Measurements from ENCODE around the gene ETV4. TPM values are rescaled to one million over a fixed set of nuclear protein-coding genes. Genes with fewer than 3 reads are reported as not detected.

Gene ETV4
- total and polyA plus RNA-seq, 2 of the 13 experiments (the other 11 are each of a cell fraction or from before 2014, with no cell fraction given) = 128 to 330 TPM

DNA sequence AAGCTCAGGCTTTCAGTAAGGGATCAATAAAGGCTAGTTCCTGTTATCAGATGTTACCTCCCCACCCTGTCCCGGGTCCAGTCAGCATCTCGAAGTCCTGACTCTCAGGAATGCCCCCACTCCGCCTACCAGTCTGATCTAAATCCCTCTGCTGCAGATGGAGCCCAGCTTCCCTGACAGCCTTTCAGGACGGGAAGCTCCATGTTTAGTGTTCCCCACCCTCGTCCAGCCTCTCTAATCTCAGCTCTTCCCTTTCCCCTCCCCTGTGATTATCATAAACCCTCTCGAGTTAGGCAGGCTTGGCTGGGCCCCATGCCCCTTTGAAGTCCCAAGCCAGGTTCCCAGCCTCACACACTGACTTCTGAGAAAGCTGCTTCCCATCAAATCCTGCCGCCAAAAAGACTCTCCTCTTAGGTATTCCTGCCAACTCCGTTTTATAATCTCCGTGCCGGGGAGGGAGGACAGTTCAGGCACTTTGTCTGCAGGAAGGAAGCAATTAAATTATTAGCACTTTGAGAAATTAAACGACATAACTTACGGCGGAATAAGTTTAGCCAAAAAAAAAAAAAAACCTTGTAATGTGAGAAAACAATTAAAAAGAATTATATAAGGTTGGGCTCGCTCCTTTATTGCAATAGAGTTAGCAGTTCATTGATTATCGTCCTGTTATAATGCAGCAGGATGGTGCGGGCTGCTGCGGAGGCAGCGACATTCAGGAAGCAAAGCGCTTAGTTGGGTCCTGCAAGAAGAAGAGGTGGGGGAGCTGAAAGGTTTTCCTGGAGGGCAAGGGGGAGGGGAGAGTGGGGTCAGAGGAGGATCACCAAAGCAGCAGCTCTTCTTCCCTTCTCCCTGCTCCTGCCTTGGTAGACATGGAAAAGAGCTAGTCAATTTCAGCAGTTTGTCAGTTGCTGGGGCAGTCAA is 16.8 kb upstream of the ETV4 start (continued):
- TF ChIP-seq THAP9 (CRISPR knock-in tag; IDR thresholded peaks at IDR 0.05; ENCODE audit: borderline replicate concordance) (no peak), RCOR2 (CRISPR knock-in tag; IDR thresholded peaks at IDR 0.05) (no peak), ZFP90 (CRISPR knock-in tag; IDR thresholded peaks at IDR 0.05; ENCODE audit: borderline replicate concordance) (no peak), ZBTB10 (CRISPR knock-in tag; IDR thresholded peaks at IDR 0.05; ENCODE audit: borderline replicate concordance) (no peak), ZBTB25 (CRISPR knock-in tag; IDR thresholded peaks at IDR 0.05) (no peak), CREB3 (CRISPR knock-in tag; IDR thresholded peaks at IDR 0.05) (no peak), RAD51 (IDR thresholded peaks at IDR 0.05; ENCODE audit: borderline replicate concordance) (no peak), TGIF2 (CRISPR knock-in tag; IDR thresholded peaks at IDR 0.05) (no peak), ZNF101 (CRISPR knock-in tag; IDR thresholded peaks at IDR 0.05; ENCODE audit: borderline replicate concordance, low read depth) (no peak), RELA (CRISPR knock-in tag; IDR thresholded peaks at IDR 0.05) (no peak), PITX1 (CRISPR knock-in tag; IDR thresholded peaks at IDR 0.05) (peak; percentile 48; the same call in 1 of the 2 replicates), MTA1 (CRISPR knock-in tag; IDR thresholded peaks at IDR 0.05; ENCODE audit: borderline replicate concordance) (no peak)
- TF ChIP-seq, protein P1, sequence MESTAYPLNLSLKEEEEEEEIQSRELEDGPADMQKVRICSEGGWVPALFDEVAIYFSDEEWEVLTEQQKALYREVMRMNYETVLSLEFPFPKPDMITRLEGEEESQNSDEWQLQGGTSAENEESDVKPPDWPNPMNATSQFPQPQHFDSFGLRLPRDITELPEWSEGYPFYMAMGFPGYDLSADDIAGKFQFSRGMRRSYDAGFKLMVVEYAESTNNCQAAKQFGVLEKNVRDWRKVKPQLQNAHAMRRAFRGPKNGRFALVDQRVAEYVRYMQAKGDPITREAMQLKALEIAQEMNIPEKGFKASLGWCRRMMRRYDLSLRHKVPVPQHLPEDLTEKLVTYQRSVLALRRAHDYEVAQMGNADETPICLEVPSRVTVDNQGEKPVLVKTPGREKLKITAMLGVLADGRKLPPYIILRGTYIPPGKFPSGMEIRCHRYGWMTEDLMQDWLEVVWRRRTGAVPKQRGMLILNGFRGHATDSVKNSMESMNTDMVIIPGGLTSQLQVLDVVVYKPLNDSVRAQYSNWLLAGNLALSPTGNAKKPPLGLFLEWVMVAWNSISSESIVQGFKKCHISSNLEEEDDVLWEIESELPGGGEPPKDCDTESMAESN (CRISPR knock-in tag; conservative IDR thresholded peaks at IDR 0.05) = no peak
